GM12801 (cell line): Measurements from ENCODE around the gene PRRT3.

ENCODE experiments used
- TF ChIP-seq, protein P1 (sequence below): IDR thresholded peaks from one replicate; pipeline ENCODE4 v1.5.1; 2011; ENCODE audit warnings: control low read depth; ENCODE audit not compliant: insufficient read length; ENCODE audit errors: extremely low read depth

The PRRT3 gene

GRCh38 chr3:9899289-9899791 lies 52.9 kb downstream of the PRRT3 start:
- TF ChIP-seq, protein P1, sequence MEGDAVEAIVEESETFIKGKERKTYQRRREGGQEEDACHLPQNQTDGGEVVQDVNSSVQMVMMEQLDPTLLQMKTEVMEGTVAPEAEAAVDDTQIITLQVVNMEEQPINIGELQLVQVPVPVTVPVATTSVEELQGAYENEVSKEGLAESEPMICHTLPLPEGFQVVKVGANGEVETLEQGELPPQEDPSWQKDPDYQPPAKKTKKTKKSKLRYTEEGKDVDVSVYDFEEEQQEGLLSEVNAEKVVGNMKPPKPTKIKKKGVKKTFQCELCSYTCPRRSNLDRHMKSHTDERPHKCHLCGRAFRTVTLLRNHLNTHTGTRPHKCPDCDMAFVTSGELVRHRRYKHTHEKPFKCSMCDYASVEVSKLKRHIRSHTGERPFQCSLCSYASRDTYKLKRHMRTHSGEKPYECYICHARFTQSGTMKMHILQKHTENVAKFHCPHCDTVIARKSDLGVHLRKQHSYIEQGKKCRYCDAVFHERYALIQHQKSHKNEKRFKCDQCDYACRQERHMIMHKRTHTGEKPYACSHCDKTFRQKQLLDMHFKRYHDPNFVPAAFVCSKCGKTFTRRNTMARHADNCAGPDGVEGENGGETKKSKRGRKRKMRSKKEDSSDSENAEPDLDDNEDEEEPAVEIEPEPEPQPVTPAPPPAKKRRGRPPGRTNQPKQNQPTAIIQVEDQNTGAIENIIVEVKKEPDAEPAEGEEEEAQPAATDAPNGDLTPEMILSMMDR = no peak

- TF ChIP-seq, protein P1 = no peak
Measured at GRCh38 chr3:9898467-9899241, 53.6 kb downstream of the PRRT3 start.

DNA sequence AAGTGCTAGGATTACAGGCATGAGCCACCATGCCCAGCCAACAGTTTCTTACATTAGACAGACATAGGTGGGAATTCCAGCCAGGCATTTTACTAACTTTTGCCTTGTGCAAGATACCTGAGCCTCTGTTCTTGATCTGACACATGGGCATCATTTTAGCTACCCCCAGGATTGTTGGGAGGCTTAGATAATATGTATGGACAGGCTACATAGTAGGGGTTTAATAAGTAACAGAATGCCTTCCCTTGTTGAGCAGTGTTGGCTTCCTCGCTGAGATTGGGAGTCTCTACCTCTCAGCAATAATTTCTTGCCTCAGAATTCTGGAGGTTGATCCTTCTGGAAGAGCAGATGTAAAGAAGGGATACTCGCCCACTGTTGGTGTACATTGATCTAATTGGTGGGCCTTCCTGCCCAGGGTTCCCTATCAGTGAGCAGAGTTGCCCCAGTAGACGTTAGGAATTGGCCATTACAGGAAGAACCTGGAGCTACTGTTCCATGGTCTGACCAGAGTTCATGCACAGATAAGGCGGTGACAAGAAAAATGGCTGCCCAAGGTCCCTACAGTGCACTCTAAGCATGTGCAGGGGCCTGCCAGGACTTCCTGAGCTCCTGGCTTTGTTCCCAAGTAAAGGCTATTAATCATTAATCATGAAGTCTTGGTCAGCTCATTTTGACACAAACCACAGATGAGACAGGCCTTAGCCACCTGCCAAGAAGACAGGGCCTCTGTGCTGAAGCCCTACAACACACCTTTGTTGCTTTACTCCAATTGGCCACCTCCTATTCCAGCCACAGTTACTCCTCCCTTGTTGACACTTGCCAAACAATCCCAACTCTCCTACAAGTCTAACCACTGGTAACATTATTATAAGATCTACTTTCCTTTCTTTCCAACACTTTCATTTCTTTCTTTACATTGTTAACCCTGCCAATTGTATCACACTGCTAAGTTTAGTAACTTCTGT lies 54.5 kb downstream of the PRRT3 start:
- TF ChIP-seq, protein P1 = no peak
